ENCODE data around the gene DES. TPM values are rescaled to one million over a fixed set of nuclear protein-coding genes. Genes with fewer than 3 reads are reported as not detected.

Gene DES
- total and polyA plus RNA-seq, 2 of the 13 experiments (the other 11 are each of a cell fraction or from before 2014, with no cell fraction given), result not detected

DNA sequence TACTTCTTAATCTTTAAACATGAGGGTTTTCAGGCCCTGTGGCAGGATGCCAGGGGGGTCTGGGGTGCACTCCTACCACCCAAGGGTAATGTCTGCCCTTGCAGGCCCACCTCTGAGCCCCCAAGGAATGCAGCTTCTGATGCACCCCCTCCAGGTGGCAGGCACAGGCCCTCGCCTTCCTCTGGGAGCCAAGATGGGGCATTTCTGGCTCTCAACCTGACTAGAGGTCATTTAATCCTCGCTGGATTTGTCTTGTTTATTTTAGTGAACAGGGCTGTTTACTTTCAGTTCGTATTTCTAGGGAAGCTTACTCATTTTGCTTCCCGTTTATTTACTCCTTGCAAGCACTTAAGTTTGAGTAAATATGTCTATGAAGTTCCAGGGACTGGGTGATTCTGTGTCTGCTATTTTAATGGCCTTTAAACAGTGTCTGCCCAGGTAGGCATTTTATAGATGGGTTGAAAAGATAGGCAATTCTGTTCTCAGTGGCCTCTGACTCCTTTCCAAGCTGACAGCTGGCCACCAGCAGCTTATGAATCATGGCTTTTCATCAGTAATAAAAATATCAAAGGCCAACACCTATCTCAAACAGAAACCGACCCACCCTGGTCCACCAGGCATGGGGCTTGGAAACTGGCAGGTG, 19.3 kb upstream of the DES start (continued):
- no peak for TF ChIP-seq AKAP8 (CRISPR knock-in tag; IDR thresholded peaks at IDR 0.05)
- no peak for TF ChIP-seq JUND (CRISPR knock-in tag; IDR thresholded peaks at IDR 0.05)
- no peak for TF ChIP-seq ZNF790 (CRISPR knock-in tag; IDR thresholded peaks at IDR 0.05; ENCODE audit: borderline replicate concordance)
- TF ChIP-seq, protein P1, sequence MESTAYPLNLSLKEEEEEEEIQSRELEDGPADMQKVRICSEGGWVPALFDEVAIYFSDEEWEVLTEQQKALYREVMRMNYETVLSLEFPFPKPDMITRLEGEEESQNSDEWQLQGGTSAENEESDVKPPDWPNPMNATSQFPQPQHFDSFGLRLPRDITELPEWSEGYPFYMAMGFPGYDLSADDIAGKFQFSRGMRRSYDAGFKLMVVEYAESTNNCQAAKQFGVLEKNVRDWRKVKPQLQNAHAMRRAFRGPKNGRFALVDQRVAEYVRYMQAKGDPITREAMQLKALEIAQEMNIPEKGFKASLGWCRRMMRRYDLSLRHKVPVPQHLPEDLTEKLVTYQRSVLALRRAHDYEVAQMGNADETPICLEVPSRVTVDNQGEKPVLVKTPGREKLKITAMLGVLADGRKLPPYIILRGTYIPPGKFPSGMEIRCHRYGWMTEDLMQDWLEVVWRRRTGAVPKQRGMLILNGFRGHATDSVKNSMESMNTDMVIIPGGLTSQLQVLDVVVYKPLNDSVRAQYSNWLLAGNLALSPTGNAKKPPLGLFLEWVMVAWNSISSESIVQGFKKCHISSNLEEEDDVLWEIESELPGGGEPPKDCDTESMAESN (CRISPR knock-in tag; conservative IDR thresholded peaks at IDR 0.05), result no peak
- no peak for TF ChIP-seq SALL2 (CRISPR knock-in tag; IDR thresholded peaks at IDR 0.05)
- TF ChIP-seq ZBTB42 (CRISPR knock-in tag; IDR thresholded peaks at IDR 0.05), result no peak
- TF ChIP-seq ZNF607 (CRISPR knock-in tag; IDR thresholded peaks at IDR 0.05; ENCODE audit: borderline replicate concordance), result no peak
- no peak for TF ChIP-seq ZNF354B (CRISPR knock-in tag; IDR thresholded peaks at IDR 0.05)
- no peak for TF ChIP-seq CBX1 (IDR thresholded peaks at IDR 0.05; ENCODE audit: low read depth)
- no peak for TF ChIP-seq MTA1 (CRISPR knock-in tag; IDR thresholded peaks at IDR 0.05; ENCODE audit: borderline replicate concordance)
- no peak for TF ChIP-seq ZNF180 (CRISPR knock-in tag; IDR thresholded peaks at IDR 0.05; ENCODE audit: borderline replicate concordance, low read depth)
- TF ChIP-seq, protein P2, sequence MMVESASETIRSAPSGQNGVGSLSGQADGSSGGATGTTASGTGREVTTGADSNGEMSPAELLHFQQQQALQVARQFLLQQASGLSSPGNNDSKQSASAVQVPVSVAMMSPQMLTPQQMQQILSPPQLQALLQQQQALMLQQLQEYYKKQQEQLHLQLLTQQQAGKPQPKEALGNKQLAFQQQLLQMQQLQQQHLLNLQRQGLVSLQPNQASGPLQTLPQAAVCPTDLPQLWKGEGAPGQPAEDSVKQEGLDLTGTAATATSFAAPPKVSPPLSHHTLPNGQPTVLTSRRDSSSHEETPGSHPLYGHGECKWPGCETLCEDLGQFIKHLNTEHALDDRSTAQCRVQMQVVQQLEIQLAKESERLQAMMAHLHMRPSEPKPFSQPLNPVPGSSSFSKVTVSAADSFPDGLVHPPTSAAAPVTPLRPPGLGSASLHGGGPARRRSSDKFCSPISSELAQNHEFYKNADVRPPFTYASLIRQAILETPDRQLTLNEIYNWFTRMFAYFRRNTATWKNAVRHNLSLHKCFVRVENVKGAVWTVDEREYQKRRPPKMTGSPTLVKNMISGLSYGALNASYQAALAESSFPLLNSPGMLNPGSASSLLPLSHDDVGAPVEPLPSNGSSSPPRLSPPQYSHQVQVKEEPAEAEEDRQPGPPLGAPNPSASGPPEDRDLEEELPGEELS (CRISPR knock-in tag; IDR thresholded peaks at IDR 0.05), result peak; percentile 72; the same call in 1 of the 2 replicates
- no peak for TF ChIP-seq STAT6 (CRISPR knock-in tag; IDR thresholded peaks at IDR 0.05; ENCODE audit: borderline replicate concordance)
- TF ChIP-seq ZNF850 (CRISPR knock-in tag; conservative IDR thresholded peaks at IDR 0.05), result no peak
- TF ChIP-seq RFXAP (CRISPR knock-in tag; IDR thresholded peaks at IDR 0.05; ENCODE audit: borderline replicate concordance), result no peak
- no peak for TF ChIP-seq NCOR1 (IDR thresholded peaks at IDR 0.05; ENCODE audit: borderline replicate concordance, low read length)
- peak; percentile 99 for TF ChIP-seq BCL6 (CRISPR knock-in tag; IDR thresholded peaks at IDR 0.05)
- no peak for TF ChIP-seq KDM4B (CRISPR knock-in tag; IDR thresholded peaks at IDR 0.05)
- no peak for TF ChIP-seq ZEB1 (IDR thresholded peaks at IDR 0.05; ENCODE audit: insufficient replicate concordance, low read depth)
- no peak for TF ChIP-seq JDP2 (CRISPR knock-in tag; IDR thresholded peaks at IDR 0.05; ENCODE audit: borderline replicate concordance)

All from HepG2 (cell line).